AG09309 (cell line): ENCODE measurements around the gene GP1BB.

Source experiments
- DNase-seq: peaks from one replicate; pipeline ENCODE4 v3.0.0-alpha.2; 2010; ENCODE audit warnings: low read depth
- H3K4me3 ChIP-seq: 2 replicates; pipeline ENCODE4 v1.5.1; 2011; ENCODE audit warnings: mild to moderate bottlenecking, low read depth, low read length, moderate library complexity; ENCODE audit not compliant: control insufficient read depth
- TF ChIP-seq, protein P1 (sequence below): IDR thresholded peaks from 2 replicates; pipeline ENCODE4 v1.5.1; 2011; ENCODE audit warnings: mild to moderate bottlenecking, low read depth, low read length, inconsistent platforms; ENCODE audit not compliant: insufficient read depth, control insufficient read depth; ENCODE audit errors: missing control alignments

Gene GP1BB

GRCh38 chr22:19716041-19716828, 7.1 kb upstream of the GP1BB start:
- TF ChIP-seq, protein P1, sequence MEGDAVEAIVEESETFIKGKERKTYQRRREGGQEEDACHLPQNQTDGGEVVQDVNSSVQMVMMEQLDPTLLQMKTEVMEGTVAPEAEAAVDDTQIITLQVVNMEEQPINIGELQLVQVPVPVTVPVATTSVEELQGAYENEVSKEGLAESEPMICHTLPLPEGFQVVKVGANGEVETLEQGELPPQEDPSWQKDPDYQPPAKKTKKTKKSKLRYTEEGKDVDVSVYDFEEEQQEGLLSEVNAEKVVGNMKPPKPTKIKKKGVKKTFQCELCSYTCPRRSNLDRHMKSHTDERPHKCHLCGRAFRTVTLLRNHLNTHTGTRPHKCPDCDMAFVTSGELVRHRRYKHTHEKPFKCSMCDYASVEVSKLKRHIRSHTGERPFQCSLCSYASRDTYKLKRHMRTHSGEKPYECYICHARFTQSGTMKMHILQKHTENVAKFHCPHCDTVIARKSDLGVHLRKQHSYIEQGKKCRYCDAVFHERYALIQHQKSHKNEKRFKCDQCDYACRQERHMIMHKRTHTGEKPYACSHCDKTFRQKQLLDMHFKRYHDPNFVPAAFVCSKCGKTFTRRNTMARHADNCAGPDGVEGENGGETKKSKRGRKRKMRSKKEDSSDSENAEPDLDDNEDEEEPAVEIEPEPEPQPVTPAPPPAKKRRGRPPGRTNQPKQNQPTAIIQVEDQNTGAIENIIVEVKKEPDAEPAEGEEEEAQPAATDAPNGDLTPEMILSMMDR: no peak
- H3K4me3 ChIP-seq: no peak overlapping the region
- DNase-seq: no peak

DNA sequence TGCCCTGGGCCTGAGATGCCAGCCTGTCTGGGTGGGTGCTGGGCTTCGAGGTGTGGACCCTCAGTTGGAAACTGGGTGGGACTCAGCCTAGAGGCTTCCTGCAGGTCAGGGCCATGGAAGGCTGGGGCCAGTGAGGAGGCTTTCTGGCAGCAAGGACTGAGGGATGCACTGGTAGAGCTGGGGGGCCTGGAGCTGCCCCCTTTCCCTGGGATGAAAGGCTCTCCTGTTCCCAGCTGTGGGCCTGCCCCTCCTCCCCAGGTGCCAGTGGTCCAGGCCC, 6.6 kb upstream of the GP1BB start:
- H3K4me3 ChIP-seq: no peak overlapping the region
- TF ChIP-seq, protein P1: no peak
- no peak for DNase-seq

- no peak for DNase-seq
- no peak overlapping the region for H3K4me3 ChIP-seq
- TF ChIP-seq, protein P1: no peak
Measured at GRCh38 chr22:19717181-19717580, 6.2 kb upstream of the GP1BB start.

- peak overlapping the region; percentile 65 for H3K4me3 ChIP-seq
- DNase-seq: no peak
- TF ChIP-seq, protein P1: peak; percentile 60
Measured at GRCh38 chr22:19717691-19718455, 5.5 kb upstream of the GP1BB start.

DNA sequence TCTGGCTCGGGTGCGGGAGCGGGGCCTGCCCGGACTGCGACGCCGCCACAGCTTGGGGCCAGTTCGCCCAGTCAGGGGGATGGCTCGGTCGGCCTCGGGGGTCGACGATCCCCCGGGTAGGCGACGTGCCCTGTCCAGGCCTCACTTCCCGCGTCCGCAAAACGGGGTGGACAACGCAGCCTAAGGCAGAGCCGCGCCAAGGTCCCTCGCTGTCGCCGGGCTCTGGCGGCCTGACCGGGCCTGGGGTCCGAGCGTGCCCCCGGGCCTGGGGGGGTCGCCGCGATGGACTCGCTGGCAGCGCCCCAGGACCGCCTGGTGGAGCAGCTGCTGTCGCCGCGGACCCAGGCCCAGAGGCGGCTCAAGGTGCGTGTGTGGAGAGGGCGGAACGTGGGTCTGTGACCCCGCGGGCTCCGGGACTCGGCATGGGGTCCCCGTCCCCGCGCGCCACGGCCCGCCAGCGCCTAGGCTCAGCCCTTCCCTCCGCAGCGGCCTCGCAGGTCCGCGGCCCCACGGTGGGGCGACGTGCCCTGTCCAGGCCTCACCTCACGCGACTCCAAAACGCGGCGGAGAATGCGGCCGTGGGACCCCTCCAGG, 4.8 kb upstream of the GP1BB start:
- TF ChIP-seq, protein P1: no peak
- H3K4me3 ChIP-seq: peak overlapping the region; percentile 65
- no peak for DNase-seq

DNA sequence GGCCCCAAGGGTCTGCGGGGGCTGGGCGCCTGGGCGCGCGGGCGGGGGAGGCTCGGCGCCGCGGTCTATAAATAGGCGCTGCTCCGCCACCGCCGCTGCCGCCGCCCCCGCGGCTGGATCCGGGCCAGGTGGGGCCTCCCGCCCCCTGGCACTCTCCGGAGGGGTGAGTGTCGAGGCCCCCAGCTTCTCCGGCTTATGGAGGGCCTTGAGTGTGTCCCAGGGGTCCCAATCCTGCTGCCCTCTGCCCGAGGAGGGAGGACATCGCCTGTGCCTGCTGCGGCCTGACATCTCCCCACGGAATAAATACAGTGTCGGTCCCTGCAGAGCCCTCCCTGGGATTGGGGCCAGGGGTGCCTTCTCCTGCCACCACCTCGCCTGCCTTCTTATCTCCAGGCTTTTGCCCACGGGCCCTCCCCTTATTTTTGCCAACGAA, 4.3 kb upstream of the GP1BB start:
- TF ChIP-seq, protein P1: no peak
- H3K4me3 ChIP-seq: peak overlapping the region; percentile 65
- no peak for DNase-seq
